Measurements from ENCODE around the gene NF1. TPM values are rescaled to one million over a fixed set of nuclear protein-coding genes. Genes with fewer than 3 reads are reported as not detected.

The NF1 gene
- total RNA-seq, 1 donor from 2014 or later: 66.7 TPM

DNA sequence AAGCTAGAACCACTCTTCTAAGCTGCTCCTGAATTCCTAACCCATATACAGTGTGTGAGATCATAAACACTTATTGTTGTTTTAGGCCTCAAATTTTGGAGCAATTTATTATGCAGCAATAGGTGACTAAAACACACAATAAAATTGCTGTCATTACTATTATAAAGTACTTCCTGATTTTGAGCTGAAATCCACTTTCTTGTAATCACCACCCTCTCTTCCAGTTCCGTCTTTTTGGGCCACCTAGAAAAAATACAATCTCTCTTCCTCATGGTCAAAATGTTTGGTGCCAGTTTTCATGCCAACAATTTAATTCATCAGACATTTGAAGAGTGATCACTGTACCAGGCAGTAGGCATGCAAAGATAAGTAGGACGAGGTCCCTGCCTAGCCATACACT is 43.3 kb upstream of the NF1 start:
- H3K9me3 Mint-ChIP-seq (ENCODE audit: unreplicated experiment): peaks cover 3% of the 10 kb centered on the region
- peaks cover 6% of the 10 kb centered on the region for H3K36me3 Mint-ChIP-seq (ENCODE audit: unreplicated experiment)
- TF ChIP-seq, protein P1, sequence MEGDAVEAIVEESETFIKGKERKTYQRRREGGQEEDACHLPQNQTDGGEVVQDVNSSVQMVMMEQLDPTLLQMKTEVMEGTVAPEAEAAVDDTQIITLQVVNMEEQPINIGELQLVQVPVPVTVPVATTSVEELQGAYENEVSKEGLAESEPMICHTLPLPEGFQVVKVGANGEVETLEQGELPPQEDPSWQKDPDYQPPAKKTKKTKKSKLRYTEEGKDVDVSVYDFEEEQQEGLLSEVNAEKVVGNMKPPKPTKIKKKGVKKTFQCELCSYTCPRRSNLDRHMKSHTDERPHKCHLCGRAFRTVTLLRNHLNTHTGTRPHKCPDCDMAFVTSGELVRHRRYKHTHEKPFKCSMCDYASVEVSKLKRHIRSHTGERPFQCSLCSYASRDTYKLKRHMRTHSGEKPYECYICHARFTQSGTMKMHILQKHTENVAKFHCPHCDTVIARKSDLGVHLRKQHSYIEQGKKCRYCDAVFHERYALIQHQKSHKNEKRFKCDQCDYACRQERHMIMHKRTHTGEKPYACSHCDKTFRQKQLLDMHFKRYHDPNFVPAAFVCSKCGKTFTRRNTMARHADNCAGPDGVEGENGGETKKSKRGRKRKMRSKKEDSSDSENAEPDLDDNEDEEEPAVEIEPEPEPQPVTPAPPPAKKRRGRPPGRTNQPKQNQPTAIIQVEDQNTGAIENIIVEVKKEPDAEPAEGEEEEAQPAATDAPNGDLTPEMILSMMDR (IDR thresholded peaks at IDR 0.05): no peak
- H3K4me3 Mint-ChIP-seq (ENCODE audit: unreplicated experiment): no peak overlapping the region
- H3K27me3 Mint-ChIP-seq (ENCODE audit: unreplicated experiment): no peaks in the 10 kb centered on the region
- no peak for DNase-seq (ENCODE audit: extremely low spot score, unreplicated experiment)
- peaks cover 17% of the 10 kb centered on the region for H3K4me1 Mint-ChIP-seq (ENCODE audit: unreplicated experiment)
- peak overlapping the region; percentile 81 for H3K27ac Mint-ChIP-seq (ENCODE audit: unreplicated experiment)

DNA sequence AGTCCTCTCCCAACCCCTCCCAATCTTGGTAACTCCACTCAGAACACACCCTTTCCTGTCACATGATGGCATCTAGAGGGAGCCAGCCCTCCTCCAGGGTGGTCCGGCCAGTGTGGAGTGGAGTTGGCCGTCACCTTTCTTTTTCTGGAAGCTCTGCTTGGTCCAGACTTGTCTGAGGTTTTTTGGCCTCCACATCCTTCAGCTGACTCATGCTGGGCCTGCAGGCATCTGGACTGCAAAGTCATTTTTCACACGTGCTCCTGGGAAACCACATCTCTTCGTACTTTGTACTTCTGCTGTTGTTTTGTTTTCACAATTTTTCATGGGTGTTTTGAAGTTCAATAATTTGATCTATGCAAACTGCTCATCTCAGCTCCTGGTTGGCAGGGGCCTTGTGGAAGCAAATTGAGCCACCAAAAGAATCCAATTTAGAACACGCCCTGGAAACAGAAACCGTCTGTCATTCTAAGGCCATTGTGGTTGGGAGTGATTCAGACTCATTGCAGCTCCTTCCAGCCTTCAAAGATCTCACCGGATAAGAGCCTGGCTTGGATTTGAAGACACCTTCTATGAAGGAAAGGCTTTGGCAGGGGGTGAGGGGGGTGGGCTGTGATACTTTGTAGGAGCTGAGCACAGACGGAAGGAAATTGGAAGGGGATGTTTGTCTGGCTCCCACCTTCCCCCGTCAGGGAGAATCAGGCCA is 42.4 kb upstream of the NF1 start:
- peaks cover 3% of the 10 kb centered on the region for H3K9me3 Mint-ChIP-seq (ENCODE audit: unreplicated experiment)
- DNase-seq (ENCODE audit: extremely low spot score, unreplicated experiment): peak; percentile 87
- H3K4me1 Mint-ChIP-seq (ENCODE audit: unreplicated experiment): peaks cover 17% of the 10 kb centered on the region
- H3K36me3 Mint-ChIP-seq (ENCODE audit: unreplicated experiment): peaks cover 6% of the 10 kb centered on the region
- no peaks in the 10 kb centered on the region for H3K27me3 Mint-ChIP-seq (ENCODE audit: unreplicated experiment)
- peak overlapping the region; percentile 81 for H3K27ac Mint-ChIP-seq (ENCODE audit: unreplicated experiment)
- TF ChIP-seq, protein P1 (IDR thresholded peaks at IDR 0.05): no peak
- H3K4me3 Mint-ChIP-seq (ENCODE audit: unreplicated experiment): no peak overlapping the region

DNA sequence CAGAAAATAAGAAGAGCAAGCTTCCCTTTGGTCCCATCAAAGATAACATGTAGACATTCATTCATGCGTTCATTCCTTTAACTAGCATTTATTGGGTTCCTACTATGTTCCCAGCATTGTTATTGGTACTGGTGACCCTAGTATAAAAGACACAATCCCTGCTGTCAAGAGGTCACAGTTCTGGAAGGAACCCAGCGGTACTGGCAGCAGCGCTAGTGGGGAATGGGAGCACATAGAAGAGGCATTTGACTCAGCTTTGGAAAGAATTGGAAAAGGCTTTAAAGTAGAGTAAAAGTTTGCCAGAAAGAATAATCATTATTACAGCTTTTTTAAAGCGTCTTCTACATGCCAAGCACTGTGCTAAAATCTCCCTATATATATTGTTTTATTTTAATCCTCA is 41.7 kb upstream of the NF1 start:
- no peaks in the 10 kb centered on the region for H3K27me3 Mint-ChIP-seq (ENCODE audit: unreplicated experiment)
- peaks cover 3% of the 10 kb centered on the region for H3K9me3 Mint-ChIP-seq (ENCODE audit: unreplicated experiment)
- H3K27ac Mint-ChIP-seq (ENCODE audit: unreplicated experiment): peak overlapping the region; percentile 81
- TF ChIP-seq, protein P1 (IDR thresholded peaks at IDR 0.05): no peak
- H3K36me3 Mint-ChIP-seq (ENCODE audit: unreplicated experiment): peaks cover 6% of the 10 kb centered on the region
- DNase-seq (ENCODE audit: extremely low spot score, unreplicated experiment): no peak
- peaks cover 17% of the 10 kb centered on the region for H3K4me1 Mint-ChIP-seq (ENCODE audit: unreplicated experiment)
- H3K4me3 Mint-ChIP-seq (ENCODE audit: unreplicated experiment): no peak overlapping the region

DNA sequence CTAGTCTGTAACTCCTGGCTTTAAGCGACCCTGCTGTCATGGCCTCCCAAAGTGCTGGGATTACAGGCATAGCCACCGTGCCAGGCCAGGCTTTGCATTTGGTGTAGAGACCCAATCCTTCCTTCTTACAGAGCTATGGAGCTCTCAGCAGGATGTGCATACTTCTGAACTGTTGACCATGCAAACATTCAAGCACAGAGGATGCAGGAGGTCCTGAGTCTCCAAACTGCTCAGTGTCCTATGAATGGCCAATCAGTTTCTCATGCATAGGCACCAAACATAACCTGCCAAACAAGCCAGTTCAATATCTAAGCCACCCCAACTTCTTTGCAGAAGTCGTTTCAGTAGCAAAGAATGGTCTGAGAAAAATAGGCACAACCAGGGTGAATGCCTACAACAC is 40.0 kb upstream of the NF1 start:
- H3K36me3 Mint-ChIP-seq (ENCODE audit: unreplicated experiment): peaks cover 6% of the 10 kb centered on the region
- TF ChIP-seq, protein P1 (IDR thresholded peaks at IDR 0.05): no peak

DNA sequence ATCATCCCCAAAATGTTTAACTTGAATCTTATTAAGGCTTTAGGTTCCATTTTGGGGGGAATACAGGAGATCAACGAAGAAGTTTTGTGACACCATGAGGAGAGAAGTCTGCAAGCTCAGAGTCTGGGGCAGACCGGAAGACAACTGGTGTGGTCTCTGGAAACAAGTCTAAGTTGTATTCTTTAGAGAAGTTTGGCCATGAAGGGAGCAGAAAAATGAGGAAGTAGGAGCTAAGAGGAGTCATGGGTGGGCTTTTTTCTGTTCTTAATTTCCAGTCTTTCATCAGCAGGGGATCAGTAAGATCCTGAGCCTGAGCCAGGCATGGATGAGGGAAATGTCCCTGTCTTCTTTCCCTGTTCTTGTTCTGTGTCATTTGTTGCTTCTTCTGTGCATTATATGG is 35.8 kb upstream of the NF1 start:
- no peaks in the 10 kb centered on the region for H3K36me3 Mint-ChIP-seq (ENCODE audit: unreplicated experiment)
- DNase-seq (ENCODE audit: extremely low spot score, unreplicated experiment): no peak
- no peak overlapping the region for H3K4me3 Mint-ChIP-seq (ENCODE audit: unreplicated experiment)
- H3K9me3 Mint-ChIP-seq (ENCODE audit: unreplicated experiment): no peaks in the 10 kb centered on the region
- H3K27ac Mint-ChIP-seq (ENCODE audit: unreplicated experiment): no peak overlapping the region
- H3K27me3 Mint-ChIP-seq (ENCODE audit: unreplicated experiment): no peaks in the 10 kb centered on the region
- TF ChIP-seq, protein P1 (IDR thresholded peaks at IDR 0.05): no peak
- no peaks in the 10 kb centered on the region for H3K4me1 Mint-ChIP-seq (ENCODE audit: unreplicated experiment)

More for the DNA sequence above, 40.0 kb upstream of the NF1 start:
- DNase-seq (ENCODE audit: extremely low spot score, unreplicated experiment): no peak
- H3K27me3 Mint-ChIP-seq (ENCODE audit: unreplicated experiment): no peaks in the 10 kb centered on the region
- H3K27ac Mint-ChIP-seq (ENCODE audit: unreplicated experiment): no peak overlapping the region
- peaks cover 3% of the 10 kb centered on the region for H3K9me3 Mint-ChIP-seq (ENCODE audit: unreplicated experiment)
- H3K4me1 Mint-ChIP-seq (ENCODE audit: unreplicated experiment): peaks cover 17% of the 10 kb centered on the region
- no peak overlapping the region for H3K4me3 Mint-ChIP-seq (ENCODE audit: unreplicated experiment)

Data from osteocyte (in vitro differentiated cells).